Renal cortical epithelial cell (primary cell): ENCODE results near the gene ISOC1. TPM values are rescaled to one million over a fixed set of nuclear protein-coding genes. Genes with fewer than 3 reads are reported as not detected.

Source experiments
- DNase-seq: peaks from one replicate; pipeline ENCODE4 v3.0.0-alpha.2; 2011; ENCODE audit warnings: low read depth
- total RNA-seq: library from RNA; depleted of rRNA; stranded (reverse); fragments of >200 nt; gene quantifications from 2 replicates; pipeline ENCODE4 v1.2.3, GENCODE V29; 2014

The ISOC1 gene
- total RNA-seq, 1 donor from 2014 or later = 20.5 TPM

- DNase-seq = no peak
Measured at GRCh38 chr5:129125819-129126218, 31.3 kb downstream of the ISOC1 start.

GRCh38 chr5:129133553-129133952 lies 39.0 kb downstream of the ISOC1 start:
- no peak for DNase-seq

- no peak for DNase-seq
Measured at GRCh38 chr5:129135633-129136032, 41.1 kb downstream of the ISOC1 start.

GRCh38 chr5:129137637-129138036 lies 43.1 kb downstream of the ISOC1 start:
- DNase-seq = no peak

- no peak for DNase-seq
Measured at GRCh38 chr5:129141078-129141477, 46.5 kb downstream of the ISOC1 start.

GRCh38 chr5:129141696-129142095 lies 47.1 kb downstream of the ISOC1 start:
- no peak for DNase-seq

GRCh38 chr5:129155876-129156275 lies 61.3 kb downstream of the ISOC1 start:
- DNase-seq = no peak

GRCh38 chr5:129161830-129162229 lies 67.3 kb downstream of the ISOC1 start:
- no peak for DNase-seq

Other genes with a start within 250 kb of the ISOC1 start
- gene SLC27A6, start 129.3 kb upstream of the ISOC1 start, total RNA-seq = 0.10 TPM in 1 of 2 replicates, not detected in the other